Activated CD4-positive, alpha-beta T cell treated with anti-CD3 and anti-CD28 coated beads for 36 hours (primary cell): ENCODE data around the gene CT83. TPM values are rescaled to one million over a fixed set of nuclear protein-coding genes. Genes with fewer than 3 reads are reported as not detected.

Source experiments
- ATAC-seq: fragments of 200-7000 bp; cut with Tn5 transposase; one replicate; pipeline ENCODE4 v1.10.0; 2021; ENCODE audit warnings: mild to moderate bottlenecking, moderate library complexity
- CTCF ChIA-PET: fragments of 350-600 bp; sonication (Branson Sonifier 250); formaldehyde crosslinking; loops from one replicate; lab custom pipeline; 2021; ENCODE audit warnings: antibody characterized with exemption; lab: Charles Lee
- POLR2A ChIA-PET: fragments of 350-600 bp; sonication (Branson Sonifier 250); formaldehyde crosslinking; loops from one replicate; lab custom pipeline; 2021; ENCODE audit warnings: antibody characterized with exemption, inconsistent platforms; lab: Charles Lee
- DNase-seq: peaks from one replicate; pipeline ENCODE4 v3.0.0-alpha.2; 2020
- H3K27ac Mint-ChIP-seq: one replicate; pipeline ENCODE4 v1.8.0; 2021; ENCODE audit warnings: mixed read lengths
- H3K27me3 Mint-ChIP-seq: one replicate; pipeline ENCODE4 v1.8.0; 2021; ENCODE audit warnings: mixed read lengths
- H3K36me3 Mint-ChIP-seq: one replicate; pipeline ENCODE4 v1.8.0; 2021; ENCODE audit warnings: low read depth, mixed read lengths
- H3K4me1 Mint-ChIP-seq: one replicate; pipeline ENCODE4 v1.8.0; 2021; ENCODE audit warnings: mixed read lengths
- H3K4me3 Mint-ChIP-seq: one replicate; pipeline ENCODE4 v1.8.0; 2021; ENCODE audit warnings: mild to moderate bottlenecking, moderate library complexity, mixed read lengths
- H3K9me3 Mint-ChIP-seq: one replicate; pipeline ENCODE4 v1.8.0; 2021; ENCODE audit warnings: low read depth, mixed read lengths
- intact Hi-C, 2 experiments: fragments of 100-400 bp; cut with DNase I in 1 of 2; cut with micrococcal nuclease in 1 of 2; formaldehyde crosslinking; loops; one replicate each; pipeline versions ENCODE4 v1.14.2 to v1.15.1; 2022 to 2024; cut with DNase I, micrococcal nuclease
- total RNA-seq, 2 experiments: library from RNA; stranded (reverse); gene quantifications; one replicate each; pipeline ENCODE4 v1.2.3, GENCODE V29; 2021

Gene CT83
- not detected for total RNA-seq

DNA sequence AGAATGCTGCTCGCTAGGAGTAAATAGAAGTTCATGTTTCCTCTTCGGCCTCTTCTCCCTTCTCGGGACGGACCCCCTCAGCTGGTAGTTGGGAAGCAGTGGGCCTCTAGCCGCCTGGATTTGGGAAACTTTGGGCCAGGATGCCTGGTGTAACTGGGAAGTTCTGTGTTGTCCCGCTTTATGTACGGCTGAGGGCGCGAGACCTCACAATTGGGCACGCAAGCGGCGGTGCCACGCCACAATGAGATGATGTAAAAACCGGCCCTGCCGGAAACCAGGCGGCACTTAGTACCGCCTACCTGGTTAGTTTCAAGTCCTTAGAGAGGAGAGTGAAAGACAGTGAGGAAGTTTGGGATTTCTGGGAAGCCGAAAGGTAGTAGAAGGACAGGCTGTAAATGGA is at the start of gene CT83:
TSS of gene CT83 (minus strand) at position 155 of the 400 bp plus-strand sequence. CDS start at position 35, 120 bp downstream.
- ChIA-PET POLR2A (no interaction called here), CTCF (no interaction called here)
- ATAC-seq (no peak), DNase-seq (no peak)
- Mint-ChIP-seq H3K4me3 (no peak within 1 kb of the TSS), H3K36me3 (no peaks in the 10 kb centered on the region), H3K4me1 (no peaks in the 10 kb centered on the region), H3K27me3 (no peaks in the 10 kb centered on the region), H3K27ac (no peak within 1 kb of the TSS), H3K9me3 (no peaks in the 10 kb centered on the region)
- intact Hi-C loops = no loop called here

GRCh38 chrX:116499780-116500179 is 37.0 kb upstream of the CT83 start:
- Mint-ChIP-seq H3K4me3 (no peak overlapping the region), H3K27me3 (no peaks in the 10 kb centered on the region), H3K9me3 (no peaks in the 10 kb centered on the region), H3K4me1 (no peaks in the 10 kb centered on the region), H3K36me3 (no peaks in the 10 kb centered on the region), H3K27ac (no peak overlapping the region)
- DNase-seq (no peak), ATAC-seq (no peak)
- intact Hi-C loops = loop anchor here in 1 of 2 experiments (10.0 kb wide), 1 partner anchor 1755 kb away; no protein-coding TSS in a partner anchor
- CTCF ChIA-PET = no interaction called here
- POLR2A ChIA-PET = no interaction called here

DNA sequence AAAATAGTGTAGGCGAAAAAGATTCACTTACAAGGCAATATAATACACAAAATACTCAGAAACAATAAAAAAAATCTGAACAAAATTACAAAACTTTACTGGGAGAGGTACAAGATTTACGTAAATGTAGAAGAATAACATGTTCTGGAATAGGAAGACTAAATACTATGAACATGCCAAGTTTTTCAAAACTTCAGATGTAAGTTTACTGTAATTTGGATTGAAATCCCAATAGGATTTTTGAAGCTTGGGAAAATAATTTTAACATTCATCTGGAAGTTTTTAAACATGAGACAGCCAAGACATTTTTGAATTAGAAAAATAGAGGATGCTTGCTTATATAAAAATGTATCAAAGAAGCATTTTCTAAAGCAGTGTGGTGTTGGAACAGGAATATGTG is 30.5 kb upstream of the CT83 start:
- Mint-ChIP-seq H3K4me3 (no peak overlapping the region), H3K27me3 (no peaks in the 10 kb centered on the region), H3K27ac (no peak overlapping the region), H3K9me3 (no peaks in the 10 kb centered on the region), H3K36me3 (no peaks in the 10 kb centered on the region), H3K4me1 (no peaks in the 10 kb centered on the region)
- intact Hi-C loops = loop anchor here in 1 of 2 experiments (10.0 kb wide), 1 partner anchor 1762 kb away; no protein-coding TSS in a partner anchor
- ChIA-PET POLR2A (no interaction called here), CTCF (no interaction called here)
- ATAC-seq (no peak), DNase-seq (no peak)

- no peak for ATAC-seq
- no peaks in the 10 kb centered on the region for H3K27me3 Mint-ChIP-seq
- intact Hi-C loops = loop anchor here in 1 of 2 experiments (10.0 kb wide), 1 partner anchor 1765 kb away; no protein-coding TSS in a partner anchor
- H3K4me1 Mint-ChIP-seq = no peaks in the 10 kb centered on the region
- H3K27ac Mint-ChIP-seq = no peak overlapping the region
- no peak overlapping the region for H3K4me3 Mint-ChIP-seq
- no peaks in the 10 kb centered on the region for H3K9me3 Mint-ChIP-seq
- ChIA-PET POLR2A (no interaction called here), CTCF (no interaction called here)
- no peaks in the 10 kb centered on the region for H3K36me3 Mint-ChIP-seq
- no peak for DNase-seq
Observed at GRCh38 chrX:116490104-116490503, 27.3 kb upstream of the CT83 start.

DNA sequence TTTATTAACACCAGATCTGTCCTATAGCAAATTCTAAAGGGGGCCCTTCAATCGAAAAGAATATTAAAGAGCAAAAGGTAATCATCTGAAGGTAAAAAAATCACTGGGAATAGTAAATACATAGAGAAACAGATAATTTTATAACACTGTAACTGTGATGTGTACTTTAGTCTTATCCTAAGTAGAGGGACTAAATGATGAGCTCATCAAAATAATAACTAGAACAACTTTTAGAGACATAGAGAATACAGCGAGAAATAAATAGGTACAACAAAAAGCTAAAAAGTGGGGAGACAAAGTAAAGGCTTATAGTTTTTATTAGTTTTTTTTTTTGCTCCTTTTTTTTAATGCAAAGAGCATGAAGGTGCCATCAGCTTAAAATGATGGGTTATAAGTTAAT is 17.3 kb upstream of the CT83 start:
- DNase-seq = no peak
- POLR2A ChIA-PET = no interaction called here
- intact Hi-C loops = no loop called here
- no peak for ATAC-seq
- Mint-ChIP-seq H3K27me3 (no peaks in the 10 kb centered on the region), H3K27ac (no peak overlapping the region), H3K4me3 (no peak overlapping the region), H3K4me1 (no peaks in the 10 kb centered on the region), H3K9me3 (no peaks in the 10 kb centered on the region), H3K36me3 (no peaks in the 10 kb centered on the region)
- CTCF ChIA-PET = no interaction called here

- ATAC-seq = no peak
- DNase-seq = no peak
- no peaks in the 10 kb centered on the region for H3K27me3 Mint-ChIP-seq
- no peaks in the 10 kb centered on the region for H3K9me3 Mint-ChIP-seq
- H3K36me3 Mint-ChIP-seq = no peaks in the 10 kb centered on the region
- H3K4me1 Mint-ChIP-seq = no peaks in the 10 kb centered on the region
- CTCF ChIA-PET = no interaction called here
- intact Hi-C loops = no loop called here
- no peak overlapping the region for H3K4me3 Mint-ChIP-seq
- POLR2A ChIA-PET = no interaction called here
- no peak overlapping the region for H3K27ac Mint-ChIP-seq
Observed at GRCh38 chrX:116449156-116449555, 13.6 kb downstream of the CT83 start.

DNA sequence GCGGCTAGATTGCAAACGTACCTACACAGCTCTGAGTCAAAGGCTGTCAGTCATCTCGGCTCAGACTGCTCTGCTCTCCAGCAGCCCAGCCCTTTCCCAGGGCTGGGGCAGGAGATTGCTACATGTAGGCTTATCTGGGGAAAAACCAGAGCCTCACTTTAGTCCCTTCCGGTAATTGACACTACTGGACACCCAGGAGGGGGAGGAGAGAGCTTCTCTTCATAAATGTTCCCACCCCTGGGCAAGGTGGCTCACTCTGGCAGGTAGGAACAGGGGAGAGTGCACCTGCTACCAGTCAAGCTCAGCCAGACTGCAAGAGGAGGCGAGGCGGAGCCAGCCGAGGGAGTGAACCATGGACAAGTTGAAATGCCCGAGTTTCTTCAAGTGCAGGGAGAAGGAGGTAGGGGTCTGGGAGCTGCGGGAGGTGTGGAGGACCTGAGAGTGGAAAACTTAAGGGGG is 26.4 kb downstream of the CT83 start, which contains the start of gene SLC6A14:
TSS of gene SLC6A14 (plus strand) at position 249 of the 459 bp plus-strand sequence. CDS start at position 353, 104 bp downstream.
- Mint-ChIP-seq H3K27me3 (no peaks in the 10 kb centered on the region), H3K36me3 (no peaks in the 10 kb centered on the region), H3K4me1 (no peaks in the 10 kb centered on the region), H3K4me3 (no peak within 1 kb of the TSS), H3K9me3 (no peaks in the 10 kb centered on the region), H3K27ac (no peak within 1 kb of the TSS)
- CTCF ChIA-PET = no interaction called here
- POLR2A ChIA-PET = no interaction called here
- DNase-seq (no peak), ATAC-seq (no peak)
- intact Hi-C loops = no loop called here

- no peaks in the 10 kb centered on the region for H3K4me1 Mint-ChIP-seq
- no peak for ATAC-seq
- DNase-seq = no peak
- H3K9me3 Mint-ChIP-seq = no peaks in the 10 kb centered on the region
- H3K4me3 Mint-ChIP-seq = no peak overlapping the region
- no peak overlapping the region for H3K27ac Mint-ChIP-seq
- ChIA-PET CTCF (no interaction called here), POLR2A (no interaction called here)
- intact Hi-C loops = no loop called here
- H3K36me3 Mint-ChIP-seq = no peaks in the 10 kb centered on the region
- H3K27me3 Mint-ChIP-seq = no peaks in the 10 kb centered on the region
Observed at GRCh38 chrX:116435597-116435996, 27.2 kb downstream of the CT83 start.

DNA sequence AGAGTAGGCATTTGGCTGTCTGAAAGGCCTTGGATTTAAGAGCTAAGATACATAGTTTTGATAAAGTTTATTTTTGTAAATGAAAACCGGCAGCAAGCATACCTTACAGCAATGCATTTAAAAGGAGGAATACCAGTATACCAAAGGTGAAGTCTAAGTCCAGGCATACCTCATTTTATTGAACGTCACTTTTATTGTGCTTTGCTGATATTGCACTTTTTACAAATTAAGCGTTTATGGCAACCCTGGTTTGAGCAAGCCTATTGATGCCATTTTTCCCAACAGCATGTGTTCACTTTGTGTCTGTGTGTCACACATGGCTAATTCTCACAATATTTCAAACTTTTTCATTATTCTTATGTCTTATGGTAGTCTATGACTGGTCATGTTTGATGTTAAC is 34.8 kb downstream of the CT83 start:
- H3K36me3 Mint-ChIP-seq = no peaks in the 10 kb centered on the region
- H3K27me3 Mint-ChIP-seq = no peaks in the 10 kb centered on the region
- H3K4me3 Mint-ChIP-seq = no peak overlapping the region
- no peak for DNase-seq
- no peaks in the 10 kb centered on the region for H3K9me3 Mint-ChIP-seq
- POLR2A ChIA-PET = no interaction called here
- H3K27ac Mint-ChIP-seq = no peak overlapping the region
- no peak for ATAC-seq
- CTCF ChIA-PET = no interaction called here
- intact Hi-C loops = no loop called here
- no peaks in the 10 kb centered on the region for H3K4me1 Mint-ChIP-seq

DNA sequence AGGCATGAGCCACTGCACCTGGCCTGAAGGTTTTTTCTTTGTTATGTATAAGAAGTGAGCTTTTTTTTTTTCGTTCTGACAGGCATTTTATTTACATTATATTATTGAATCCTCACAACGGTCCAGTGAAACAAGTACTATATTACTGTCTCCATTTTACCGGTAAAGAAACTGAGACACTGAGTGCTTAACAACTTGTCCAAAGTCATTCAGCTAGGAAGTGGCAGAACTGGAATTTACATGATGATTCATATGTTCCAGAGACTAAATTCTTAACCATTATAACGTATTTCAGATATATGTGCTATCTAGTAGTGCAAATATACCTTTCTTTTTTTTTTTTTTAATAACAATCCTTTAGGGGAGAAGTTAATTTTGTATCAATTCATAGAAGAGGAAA is 44.8 kb downstream of the CT83 start:
- Mint-ChIP-seq H3K9me3 (no peaks in the 10 kb centered on the region), H3K27ac (no peak overlapping the region), H3K36me3 (no peaks in the 10 kb centered on the region), H3K27me3 (no peaks in the 10 kb centered on the region), H3K4me1 (no peaks in the 10 kb centered on the region), H3K4me3 (no peak overlapping the region)
- ChIA-PET CTCF (no interaction called here), POLR2A (no interaction called here)
- DNase-seq (no peak), ATAC-seq (no peak)
- intact Hi-C loops = no loop called here

DNA sequence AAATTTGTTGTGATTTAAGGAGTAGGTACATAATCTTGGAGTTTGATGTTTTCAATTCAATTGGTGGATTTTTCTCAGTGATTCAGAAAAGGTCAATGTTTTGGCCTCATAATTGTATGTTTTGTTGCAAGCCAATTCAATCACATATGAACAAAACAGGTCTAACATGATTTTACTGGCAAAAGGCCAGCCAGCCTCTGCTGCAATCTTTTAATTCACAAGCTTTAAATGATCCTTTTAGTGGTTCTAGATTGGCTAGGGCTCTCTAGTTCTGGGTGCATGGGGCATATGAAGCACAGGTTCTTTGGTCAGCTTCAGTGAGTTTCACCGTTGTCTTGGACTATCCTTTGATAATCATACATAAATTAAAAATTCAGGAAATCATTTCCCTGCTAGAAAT is 45.6 kb downstream of the CT83 start:
- Mint-ChIP-seq H3K27ac (no peak overlapping the region), H3K36me3 (no peaks in the 10 kb centered on the region), H3K9me3 (no peaks in the 10 kb centered on the region), H3K4me3 (no peak overlapping the region), H3K4me1 (no peaks in the 10 kb centered on the region), H3K27me3 (no peaks in the 10 kb centered on the region)
- intact Hi-C loops = no loop called here
- DNase-seq = no peak
- no peak for ATAC-seq
- ChIA-PET CTCF (no interaction called here), POLR2A (no interaction called here)

DNA sequence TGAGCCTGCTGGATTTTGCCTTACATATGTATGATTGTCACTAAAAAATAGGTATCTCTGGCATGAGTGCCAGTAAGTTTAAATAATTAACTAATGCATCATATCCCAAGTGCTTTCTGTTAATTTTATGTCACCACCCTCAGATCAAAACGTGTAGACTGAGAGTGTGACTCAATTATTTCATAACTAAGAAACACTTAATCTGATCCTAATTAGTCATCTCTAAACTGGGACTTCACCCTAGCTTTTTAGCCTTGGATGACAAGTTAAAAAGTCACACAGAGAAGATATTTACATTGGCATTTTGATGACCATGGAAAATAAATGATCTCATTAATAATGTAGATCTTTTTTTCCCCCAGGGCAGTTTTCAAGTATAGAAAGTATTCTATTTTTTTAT is 49.5 kb downstream of the CT83 start:
- Mint-ChIP-seq H3K4me3 (no peak overlapping the region), H3K4me1 (no peaks in the 10 kb centered on the region), H3K9me3 (no peaks in the 10 kb centered on the region), H3K27me3 (no peaks in the 10 kb centered on the region), H3K27ac (no peak overlapping the region), H3K36me3 (no peaks in the 10 kb centered on the region)
- ATAC-seq (no peak), DNase-seq (no peak)
- intact Hi-C loops = no loop called here
- CTCF ChIA-PET = no interaction called here
- POLR2A ChIA-PET = no interaction called here
